ENCODE measurements around the gene GSTK1. TPM values are rescaled to one million over a fixed set of nuclear protein-coding genes. Genes with fewer than 3 reads are reported as not detected.
"Not testable (repeated sequence)": the region's sequence is repeated elsewhere in the genome, so short reads cannot be mapped to it uniquely, and the experiment has no call there.

GSTK1 gene
- total RNA-seq = 138 and 142 TPM in 2 replicates

DNA sequence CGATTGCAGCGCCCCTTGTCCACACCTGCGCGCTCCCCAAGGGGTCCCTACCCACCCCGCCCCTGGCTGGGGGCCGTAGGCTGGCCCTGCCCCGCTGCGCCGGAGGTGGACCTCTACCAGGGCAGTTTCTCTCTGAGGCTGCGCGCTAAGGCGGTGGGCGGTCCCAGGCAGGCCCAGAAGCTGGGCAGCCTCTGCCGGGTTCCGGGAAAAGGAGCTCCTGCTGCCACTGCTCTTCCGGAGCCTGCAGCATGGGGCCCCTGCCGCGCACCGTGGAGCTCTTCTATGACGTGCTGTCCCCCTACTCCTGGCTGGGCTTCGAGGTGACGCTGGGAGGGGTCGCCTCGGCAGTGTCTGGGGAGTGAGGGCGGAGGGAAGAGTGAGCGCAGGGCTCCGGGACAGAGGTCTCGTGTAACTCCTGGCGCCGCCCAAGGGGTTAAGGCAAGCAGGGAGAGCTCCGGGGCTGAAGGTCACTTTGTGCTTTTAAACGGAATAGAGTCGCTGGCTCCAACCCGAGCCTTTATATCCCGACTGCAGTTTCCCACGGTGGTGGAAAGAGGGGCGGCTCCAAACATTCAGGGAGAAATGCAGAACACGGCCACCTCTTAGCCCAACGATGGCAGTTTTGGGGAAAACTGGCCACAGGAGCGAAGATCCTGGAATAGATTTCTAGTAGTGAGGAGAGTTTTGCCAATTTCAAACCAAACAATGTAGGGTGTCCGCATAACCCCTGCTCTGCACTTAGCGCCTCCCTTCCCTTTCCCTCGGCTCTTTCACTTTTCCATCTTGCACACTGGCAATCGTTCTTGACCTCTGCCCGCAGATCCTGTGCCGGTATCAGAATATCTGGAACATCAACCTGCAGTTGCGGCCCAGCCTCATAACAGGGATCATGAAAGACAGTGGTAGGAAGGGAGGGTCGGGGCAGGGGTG, at the start of gene GSTK1:
GSTK1 (plus strand) TSS at position 176 of the 930 bp plus-strand sequence; CDS start at position 249, 73 bp downstream.
- peaks cover 4% of the 10 kb centered on the region for H3K9me3 Mint-ChIP-seq
- intact Hi-C loops (cut with micrococcal nuclease) = loop anchor here (1.0 to 2.0 kb wide), 5 partner anchors 15 to 37 kb away; partner anchors contain the start of gene CASP2
- peak within 1 kb of the TSS; percentile 97 for H3K4me3 Mint-ChIP-seq
- DNase-seq = peak; percentile 96
- peak within 1 kb of the TSS; percentile 92 for H3K27ac Mint-ChIP-seq
- H3K36me3 Mint-ChIP-seq (ENCODE audit: low read depth) = peaks cover 40% of the 10 kb centered on the region
- H3K27me3 Mint-ChIP-seq = no peaks in the 10 kb centered on the region
- H3K4me1 Mint-ChIP-seq = peaks cover 46% of the 10 kb centered on the region

GRCh38 chr7:143213478-143213877, 49.8 kb upstream of the GSTK1 start:
- H3K4me1 Mint-ChIP-seq; H3K36me3 Mint-ChIP-seq (ENCODE audit: low read depth); H3K9me3 Mint-ChIP-seq; H3K27ac Mint-ChIP-seq; H3K4me3 Mint-ChIP-seq: not testable (repeated sequence)
- peaks cover 19% of the 10 kb centered on the region for H3K27me3 Mint-ChIP-seq
- intact Hi-C loops (cut with micrococcal nuclease) = loop anchor here (10.0 kb wide), 4 partner anchors 359 to 1239 kb away; partner anchors contain the start of genes EPHB6 and TAS2R38
- DNase-seq = peak; percentile 39

DNA sequence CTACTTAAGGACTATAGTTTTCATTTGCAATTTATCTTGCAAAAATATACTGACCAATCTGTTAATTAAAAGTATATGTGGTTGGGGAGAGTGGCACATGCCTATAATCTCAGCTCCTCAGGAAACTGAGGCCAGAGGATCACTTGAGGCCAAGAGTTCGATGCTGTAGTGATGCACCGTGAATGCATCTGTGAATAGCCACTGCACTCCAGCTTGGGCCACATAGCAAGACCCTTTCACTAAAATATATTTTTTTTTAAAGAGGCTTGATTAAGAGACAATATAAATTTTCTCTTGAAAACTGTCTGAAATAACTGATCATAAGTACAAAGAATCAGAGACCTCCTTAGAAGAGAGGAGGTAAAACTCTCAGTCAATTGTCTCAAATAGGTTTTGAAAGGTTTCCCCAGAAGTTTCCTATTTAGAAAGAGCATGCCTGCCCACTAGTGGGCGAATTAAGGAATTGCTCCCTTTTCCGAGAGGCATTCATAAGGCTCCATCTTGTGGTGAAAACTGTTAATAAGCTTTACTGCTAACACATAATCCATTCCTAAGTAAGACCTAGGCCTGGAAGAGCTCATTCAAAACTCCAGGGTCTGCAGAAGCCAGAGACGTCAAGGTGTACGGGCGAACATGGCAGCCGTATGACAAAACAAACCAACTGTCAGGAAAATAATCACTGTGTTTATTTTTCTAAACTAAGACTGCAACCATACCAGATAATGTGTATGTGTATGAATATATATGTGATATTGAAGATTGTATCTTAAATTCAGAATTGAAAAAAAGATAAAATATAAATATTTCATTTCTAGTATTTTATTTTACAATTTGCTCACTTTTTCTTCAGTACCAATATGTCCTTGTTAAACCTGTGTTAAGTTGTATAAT, 48.2 kb upstream of the GSTK1 start:
- H3K9me3 Mint-ChIP-seq = no peaks in the 10 kb centered on the region
- H3K36me3 Mint-ChIP-seq (ENCODE audit: low read depth) = no peaks in the 10 kb centered on the region
- H3K27ac Mint-ChIP-seq = no peak overlapping the region
- peak; percentile 91 for DNase-seq
- intact Hi-C loops (cut with micrococcal nuclease) = loop anchor here (1.0 to 10.0 kb wide), 6 partner anchors 207 to 1240 kb away; partner anchors contain the start of genes EPHB6 and TAS2R38
- no peaks in the 10 kb centered on the region for H3K4me1 Mint-ChIP-seq
- no peak overlapping the region for H3K4me3 Mint-ChIP-seq
- H3K27me3 Mint-ChIP-seq = peaks cover 24% of the 10 kb centered on the region

DNA sequence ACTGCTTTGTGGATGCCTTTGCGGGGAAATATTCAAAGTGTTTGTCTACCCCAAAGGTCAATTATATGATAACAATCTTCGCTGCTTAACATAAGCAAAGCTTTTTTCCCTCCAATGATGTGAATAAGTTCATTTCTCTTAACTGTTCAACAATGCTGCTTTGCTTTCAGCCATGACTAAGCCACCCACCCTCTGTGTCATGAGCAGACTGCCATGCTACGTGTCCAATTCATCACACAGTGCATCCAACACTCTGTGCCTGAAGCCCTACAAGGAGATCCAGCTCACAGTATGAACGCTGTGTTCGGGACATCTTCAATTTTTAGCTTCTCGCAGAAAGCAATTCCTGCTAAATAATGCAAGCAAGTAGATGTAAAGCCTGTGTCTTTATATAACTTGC, 47.1 kb upstream of the GSTK1 start:
- H3K27me3 Mint-ChIP-seq = peaks cover 24% of the 10 kb centered on the region
- intact Hi-C loops (cut with micrococcal nuclease) = loop anchor here (10.0 kb wide), 4 partner anchors 361 to 1241 kb away; partner anchors contain the start of genes EPHB6 and TAS2R38

GRCh38 chr7:143216686-143217085, 46.6 kb upstream of the GSTK1 start:
- DNase-seq = no peak
- no peak overlapping the region for H3K27ac Mint-ChIP-seq
- H3K4me3 Mint-ChIP-seq = no peak overlapping the region
- no peaks in the 10 kb centered on the region for H3K9me3 Mint-ChIP-seq
- H3K36me3 Mint-ChIP-seq (ENCODE audit: low read depth) = no peaks in the 10 kb centered on the region
- peaks cover 29% of the 10 kb centered on the region for H3K27me3 Mint-ChIP-seq
- intact Hi-C loops (cut with micrococcal nuclease) = loop anchor here (10.0 kb wide), 4 partner anchors 362 to 1242 kb away; partner anchors contain the start of genes EPHB6 and TAS2R38
- H3K4me1 Mint-ChIP-seq = no peaks in the 10 kb centered on the region

More for the DNA sequence above, 47.1 kb upstream of the GSTK1 start:
- no peaks in the 10 kb centered on the region for H3K36me3 Mint-ChIP-seq (ENCODE audit: low read depth)
- no peak for DNase-seq
- H3K4me3 Mint-ChIP-seq = no peak overlapping the region
- no peak overlapping the region for H3K27ac Mint-ChIP-seq
- H3K4me1 Mint-ChIP-seq = no peaks in the 10 kb centered on the region
- no peaks in the 10 kb centered on the region for H3K9me3 Mint-ChIP-seq

DNA sequence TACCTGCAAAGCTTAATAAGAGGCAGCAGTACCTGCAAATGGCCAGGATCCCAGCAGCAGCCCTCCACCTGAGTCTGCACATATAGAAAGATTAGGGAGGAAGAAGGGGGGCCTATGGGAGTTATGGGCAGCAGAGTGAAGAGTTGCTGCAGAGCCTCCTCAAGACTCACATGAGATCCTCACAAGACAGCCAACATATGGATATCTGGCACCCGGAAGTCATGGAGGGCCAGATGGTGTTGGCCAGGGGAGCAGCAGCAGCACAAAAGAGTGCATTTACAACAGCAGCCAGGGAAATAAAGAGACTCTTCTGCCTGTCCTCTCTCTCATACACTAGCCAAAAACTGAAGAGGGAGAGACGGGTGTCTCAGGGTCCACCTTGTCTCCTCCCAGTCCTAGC, 45.4 kb upstream of the GSTK1 start:
- H3K27me3 Mint-ChIP-seq = peaks cover 39% of the 10 kb centered on the region
- peak; percentile 48 for DNase-seq
- H3K9me3 Mint-ChIP-seq = no peaks in the 10 kb centered on the region
- no peak overlapping the region for H3K4me3 Mint-ChIP-seq
- no peaks in the 10 kb centered on the region for H3K4me1 Mint-ChIP-seq
- no peak overlapping the region for H3K27ac Mint-ChIP-seq
- intact Hi-C loops (cut with micrococcal nuclease) = loop anchor here (10.0 kb wide), 4 partner anchors 363 to 1243 kb away; partner anchors contain the start of genes EPHB6 and TAS2R38
- H3K36me3 Mint-ChIP-seq (ENCODE audit: low read depth) = no peaks in the 10 kb centered on the region

- intact Hi-C loops (cut with micrococcal nuclease) = no loop called here
- no peak for DNase-seq
- Mint-ChIP-seq H3K4me3 (no peak overlapping the region), H3K27me3 (peaks cover 54% of the 10 kb centered on the region), H3K27ac (no peak overlapping the region), H3K36me3 (ENCODE audit: low read depth) (no peaks in the 10 kb centered on the region), H3K9me3 (no peaks in the 10 kb centered on the region), H3K4me1 (no peaks in the 10 kb centered on the region)
Observed at GRCh38 chr7:143221286-143221685, 42.0 kb upstream of the GSTK1 start.

DNA sequence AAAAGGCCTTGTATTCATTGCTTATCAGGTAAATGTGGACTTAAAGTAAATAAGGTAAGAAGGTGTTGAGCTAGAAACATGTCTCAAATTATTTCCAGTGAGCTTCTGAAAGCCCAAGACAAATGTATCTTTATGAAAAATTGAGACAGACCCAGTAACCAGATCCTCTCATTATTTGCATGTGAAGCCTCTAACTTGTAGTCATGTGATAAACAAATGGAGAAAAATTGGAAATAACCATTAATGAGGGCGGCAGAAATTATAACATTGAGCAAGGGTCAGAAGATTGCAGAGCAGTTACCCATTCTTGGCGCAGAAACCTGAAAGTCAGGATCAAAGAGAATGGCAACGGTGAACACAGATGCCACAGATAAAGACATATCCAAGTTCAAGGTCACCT, 41.5 kb upstream of the GSTK1 start, which contains the start of gene TAS2R40:
TAS2R40 (plus strand) TSS at position 301 of the 400 bp plus-strand sequence; CDS start at position 343, 42 bp downstream.
- intact Hi-C loops (cut with micrococcal nuclease) = no loop called here
- Mint-ChIP-seq H3K27me3 (peaks cover 54% of the 10 kb centered on the region), H3K36me3 (ENCODE audit: low read depth) (no peaks in the 10 kb centered on the region), H3K9me3 (no peaks in the 10 kb centered on the region), H3K27ac (no peak within 1 kb of the TSS), H3K4me3 (no peak within 1 kb of the TSS), H3K4me1 (no peaks in the 10 kb centered on the region)
- DNase-seq = no peak

- no peaks in the 10 kb centered on the region for H3K9me3 Mint-ChIP-seq
- H3K36me3 Mint-ChIP-seq (ENCODE audit: low read depth) = no peaks in the 10 kb centered on the region
- intact Hi-C loops (cut with micrococcal nuclease) = no loop called here
- peaks cover 44% of the 10 kb centered on the region for H3K27me3 Mint-ChIP-seq
- H3K27ac Mint-ChIP-seq = no peak overlapping the region
- no peak for DNase-seq
- no peaks in the 10 kb centered on the region for H3K4me1 Mint-ChIP-seq
- H3K4me3 Mint-ChIP-seq = no peak overlapping the region
Observed at GRCh38 chr7:143222782-143223181, 40.5 kb upstream of the GSTK1 start.

DNA sequence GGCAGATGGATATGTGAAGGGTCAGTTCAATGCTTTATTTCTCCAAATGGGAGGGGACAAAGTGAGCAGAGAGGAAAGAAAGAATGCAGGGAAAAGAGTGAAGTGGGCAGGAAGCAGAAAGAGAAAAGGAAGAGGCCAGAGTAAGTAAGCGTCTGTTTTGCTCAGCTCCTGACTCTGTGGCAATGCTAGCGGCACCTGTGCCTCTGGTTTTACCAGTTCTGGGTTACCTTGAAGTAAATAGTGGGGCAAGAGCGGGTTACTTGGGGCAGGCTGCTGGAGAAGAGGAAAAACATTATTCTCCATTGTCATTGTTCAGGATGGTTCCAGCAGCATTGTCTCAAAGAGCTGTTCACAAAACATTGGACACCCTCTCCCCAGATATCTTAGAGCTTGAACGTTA, 39.5 kb upstream of the GSTK1 start:
- DNase-seq = no peak
- intact Hi-C loops (cut with micrococcal nuclease) = no loop called here
- H3K27ac Mint-ChIP-seq = no peak overlapping the region

DNA sequence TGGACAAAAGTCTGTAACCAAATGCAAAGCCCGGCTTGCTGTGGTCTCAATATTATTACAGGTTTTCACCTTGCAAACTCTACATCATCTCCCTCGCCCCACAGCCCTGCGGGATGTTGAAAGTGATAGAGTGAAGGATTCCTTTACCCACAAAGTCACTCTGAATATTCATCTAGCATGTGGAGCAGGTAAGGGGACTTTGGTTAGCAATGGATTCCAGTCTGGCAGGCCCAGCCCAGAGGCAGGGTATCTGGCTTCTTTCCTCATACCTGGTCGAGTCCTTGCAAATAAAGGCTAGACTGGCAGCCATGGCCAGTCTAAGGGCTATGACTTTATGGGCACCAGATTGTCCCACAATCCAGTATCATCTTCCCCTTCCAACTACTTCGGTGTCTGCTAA, 38.2 kb upstream of the GSTK1 start:
- Mint-ChIP-seq H3K36me3 (ENCODE audit: low read depth) (no peaks in the 10 kb centered on the region), H3K27me3 (peaks cover 34% of the 10 kb centered on the region), H3K27ac (no peak overlapping the region), H3K4me3 (no peak overlapping the region), H3K4me1 (no peaks in the 10 kb centered on the region), H3K9me3 (no peaks in the 10 kb centered on the region)
- DNase-seq = no peak
- intact Hi-C loops (cut with micrococcal nuclease) = no loop called here

More for the DNA sequence above, 39.5 kb upstream of the GSTK1 start:
- no peaks in the 10 kb centered on the region for H3K9me3 Mint-ChIP-seq
- no peak overlapping the region for H3K4me3 Mint-ChIP-seq
- peaks cover 38% of the 10 kb centered on the region for H3K27me3 Mint-ChIP-seq
- H3K4me1 Mint-ChIP-seq = no peaks in the 10 kb centered on the region
- no peaks in the 10 kb centered on the region for H3K36me3 Mint-ChIP-seq (ENCODE audit: low read depth)

GRCh38 chr7:143227806-143228205, 35.4 kb upstream of the GSTK1 start:
- Mint-ChIP-seq H3K27ac (no peak overlapping the region), H3K9me3 (no peaks in the 10 kb centered on the region), H3K27me3 (peaks cover 25% of the 10 kb centered on the region), H3K36me3 (ENCODE audit: low read depth) (no peaks in the 10 kb centered on the region), H3K4me1 (no peaks in the 10 kb centered on the region), H3K4me3 (no peak overlapping the region)
- no peak for DNase-seq
- intact Hi-C loops (cut with micrococcal nuclease) = no loop called here

DNA sequence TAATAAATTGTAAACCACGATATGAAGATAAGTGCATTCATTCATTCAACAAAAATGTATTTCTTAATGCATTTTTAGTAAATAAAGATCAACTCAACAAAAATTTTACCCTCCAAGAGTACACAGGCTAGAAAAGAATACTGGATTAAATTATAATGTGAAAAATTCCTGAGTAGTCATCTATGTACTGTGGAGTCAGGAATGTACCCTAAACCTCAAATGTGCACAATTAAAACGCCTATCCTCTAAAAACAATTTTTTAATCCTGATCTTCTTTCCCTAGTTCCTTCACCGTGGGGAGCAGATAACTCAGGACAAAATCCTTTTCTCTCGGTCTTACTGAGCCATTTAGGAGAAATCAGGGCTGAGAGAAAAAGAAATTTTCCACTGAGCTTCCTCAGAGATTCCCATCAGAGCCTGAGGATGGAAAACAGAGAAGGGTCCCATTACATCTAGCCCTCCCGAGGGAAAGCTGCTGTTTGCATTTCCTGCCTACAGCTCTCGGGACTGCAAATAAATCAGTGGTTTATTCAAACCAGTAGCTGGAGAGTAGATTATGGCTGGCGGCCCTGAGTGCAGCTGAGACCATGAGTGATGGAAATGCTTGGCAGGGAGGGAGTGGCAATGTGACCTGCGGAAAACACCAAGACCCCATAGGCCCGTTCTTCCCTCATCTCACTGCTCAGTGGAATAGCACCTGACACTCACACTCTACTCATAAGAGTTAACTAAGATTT, 34.0 kb upstream of the GSTK1 start:
- peaks cover 21% of the 10 kb centered on the region for H3K27me3 Mint-ChIP-seq
- no peaks in the 10 kb centered on the region for H3K9me3 Mint-ChIP-seq

More for the DNA sequence above, 34.0 kb upstream of the GSTK1 start:
- no peak for DNase-seq
- no peaks in the 10 kb centered on the region for H3K4me1 Mint-ChIP-seq
- no peak overlapping the region for H3K4me3 Mint-ChIP-seq
- intact Hi-C loops (cut with micrococcal nuclease) = no loop called here
- no peak overlapping the region for H3K27ac Mint-ChIP-seq
- no peaks in the 10 kb centered on the region for H3K36me3 Mint-ChIP-seq (ENCODE audit: low read depth)
